Tibial nerve (tissue), 3 donors: ENCODE measurements around the gene EPHX1.
"Not testable (repeated sequence)": the region's sequence is repeated elsewhere in the genome, so short reads cannot be mapped to it uniquely, and the experiment has no call there.

ENCODE experiments used
- POLR2A ChIP-seq, 2 donors: fragments of 450-650 bp; IDR thresholded peaks; one replicate each; pipeline ENCODE4 v1.6.1; 2017; ENCODE audit warnings: antibody characterized with exemption in 2 of 2, mild to moderate bottlenecking in 2 of 2, moderate library complexity in 2 of 2
- TF ChIP-seq, protein P1 (sequence below), 5 experiments: fragments of 200-600 bp in 3 of 5; fragments of 450-650 bp in 2 of 5; sonication (generic) in 3 of 5; IDR thresholded peaks; one replicate each; pipeline ENCODE4 v1.5.1; 2016 to 2019; ENCODE audit warnings: antibody characterized with exemption in 5 of 5, mild to moderate bottlenecking in 3 of 5, moderate library complexity in 2 of 5

GRCh38 chr1:225789142-225789541 is 20.8 kb upstream of the EPHX1 start:
- not testable (repeated sequence) for TF ChIP-seq POLR2A (IDR thresholded peaks at IDR 0.05)
- TF ChIP-seq, protein P1, sequence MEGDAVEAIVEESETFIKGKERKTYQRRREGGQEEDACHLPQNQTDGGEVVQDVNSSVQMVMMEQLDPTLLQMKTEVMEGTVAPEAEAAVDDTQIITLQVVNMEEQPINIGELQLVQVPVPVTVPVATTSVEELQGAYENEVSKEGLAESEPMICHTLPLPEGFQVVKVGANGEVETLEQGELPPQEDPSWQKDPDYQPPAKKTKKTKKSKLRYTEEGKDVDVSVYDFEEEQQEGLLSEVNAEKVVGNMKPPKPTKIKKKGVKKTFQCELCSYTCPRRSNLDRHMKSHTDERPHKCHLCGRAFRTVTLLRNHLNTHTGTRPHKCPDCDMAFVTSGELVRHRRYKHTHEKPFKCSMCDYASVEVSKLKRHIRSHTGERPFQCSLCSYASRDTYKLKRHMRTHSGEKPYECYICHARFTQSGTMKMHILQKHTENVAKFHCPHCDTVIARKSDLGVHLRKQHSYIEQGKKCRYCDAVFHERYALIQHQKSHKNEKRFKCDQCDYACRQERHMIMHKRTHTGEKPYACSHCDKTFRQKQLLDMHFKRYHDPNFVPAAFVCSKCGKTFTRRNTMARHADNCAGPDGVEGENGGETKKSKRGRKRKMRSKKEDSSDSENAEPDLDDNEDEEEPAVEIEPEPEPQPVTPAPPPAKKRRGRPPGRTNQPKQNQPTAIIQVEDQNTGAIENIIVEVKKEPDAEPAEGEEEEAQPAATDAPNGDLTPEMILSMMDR (IDR thresholded peaks at IDR 0.05): not testable (repeated sequence)
